Mesodermal cell (in vitro differentiated cells): Measurements from ENCODE around the gene LAP3.

Experiments
- H3K27ac ChIP-seq: 2 replicates; pipeline ENCODE4 v1.7.0; 2013; ENCODE audit warnings: mild to moderate bottlenecking, low read depth, low read length, moderate library complexity; ENCODE audit not compliant: severe bottlenecking
- H3K36me3 ChIP-seq: 2 replicates; pipeline ENCODE4 v1.7.1; 2013; ENCODE audit warnings: mild to moderate bottlenecking, low read length, moderate library complexity; ENCODE audit not compliant: control insufficient read depth, insufficient read depth
- H3K4me1 ChIP-seq: one replicate; pipeline ENCODE4 v1.7.1; 2013; ENCODE audit warnings: mild to moderate bottlenecking, low read length; ENCODE audit not compliant: insufficient read depth, control insufficient read depth, poor library complexity, severe bottlenecking
- H3K4me3 ChIP-seq: 2 replicates; pipeline ENCODE4 v1.7.0; 2013; ENCODE audit warnings: low read length, control low read depth, mild to moderate bottlenecking; ENCODE audit not compliant: insufficient read depth, poor library complexity, severe bottlenecking; ENCODE audit errors: extremely low read depth
- H3K9me3 ChIP-seq: 2 replicates; pipeline ENCODE4 v1.7.1; 2013; ENCODE audit warnings: mild to moderate bottlenecking, low read length, moderate library complexity; ENCODE audit not compliant: control insufficient read depth
- WGBS, 2 experiments: methylation state at CpG; one replicate each; pipeline ENCODE4 v1.1.5; 2013; ENCODE audit warnings: missing lambda C conversion rate in 2 of 2; ENCODE audit not compliant: insufficient coverage in 2 of 2; 5-methylcytosine and 5-hydroxymethylcytosine counted together

The LAP3 gene

GRCh38 chr4:17587094-17587822, 10.3 kb downstream of the LAP3 start:
- H3K36me3 ChIP-seq: peaks cover 79% of the 10 kb centered on the region
- no peak overlapping the region for H3K27ac ChIP-seq
- H3K4me1 ChIP-seq: no peaks in the 10 kb centered on the region
- 90 to 100% methylated on average over 4 to 7 of the region's 9 CpGs for WGBS, 2 experiments
- no peaks in the 10 kb centered on the region for H3K9me3 ChIP-seq
- H3K4me3 ChIP-seq: no peak overlapping the region

DNA sequence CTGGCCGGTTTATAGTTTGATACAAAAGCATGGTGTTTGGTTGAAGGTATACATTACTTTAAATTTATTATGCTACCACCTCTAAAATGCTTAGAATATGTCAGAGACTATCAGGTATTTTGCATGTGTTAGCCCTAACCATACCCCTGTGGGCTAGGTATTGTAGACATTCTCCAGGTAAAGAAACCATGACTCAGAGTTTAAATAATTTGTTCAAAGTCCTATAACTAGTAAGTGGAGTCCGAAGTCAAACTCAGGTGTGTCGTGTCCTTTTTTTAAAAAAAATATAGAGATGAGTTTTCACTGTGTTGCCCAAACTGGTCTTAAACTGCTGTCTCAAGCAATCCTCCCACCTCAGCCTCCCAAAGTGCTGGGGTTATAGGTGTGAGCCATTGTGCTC, 12.4 kb downstream of the LAP3 start:
- H3K36me3 ChIP-seq: peaks cover 61% of the 10 kb centered on the region
- no peaks in the 10 kb centered on the region for H3K9me3 ChIP-seq
- H3K27ac ChIP-seq: no peak overlapping the region
- WGBS, 2 experiments: 93% methylated on average over 2 of the region's 3 CpGs; no CpG with 5 or more reads in 1 of the 2 experiments
- no peaks in the 10 kb centered on the region for H3K4me1 ChIP-seq
- no peak overlapping the region for H3K4me3 ChIP-seq

DNA sequence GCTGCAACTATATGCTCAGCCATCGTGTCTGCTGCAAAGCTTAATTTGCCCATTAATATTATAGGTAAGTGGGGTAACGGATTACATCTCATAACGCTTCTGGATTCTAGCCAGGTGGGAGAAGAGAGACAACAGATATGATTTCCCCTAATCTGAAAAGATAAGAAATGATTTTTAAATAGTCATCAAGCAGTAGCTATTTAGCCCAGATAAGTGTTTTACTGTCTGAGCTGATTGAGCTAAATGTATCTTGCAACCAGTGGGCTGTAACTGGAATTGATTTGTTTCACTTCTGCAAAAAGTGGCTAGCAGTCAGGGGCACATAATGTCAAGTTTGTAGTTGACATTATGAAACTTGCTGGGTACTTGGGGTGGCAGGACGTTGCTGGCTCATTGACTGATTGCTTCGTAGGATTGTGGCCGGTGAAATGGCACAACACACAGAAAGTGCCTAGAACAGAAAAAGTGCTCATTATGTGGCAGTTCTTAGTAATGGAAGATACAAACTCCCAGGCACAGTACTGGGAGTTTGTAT, 18.5 kb downstream of the LAP3 start:
- WGBS, 2 experiments: 100% methylated on average over 2 to 3 of the region's 6 CpGs
- H3K9me3 ChIP-seq: no peaks in the 10 kb centered on the region
- peaks cover 57% of the 10 kb centered on the region for H3K36me3 ChIP-seq
- H3K4me1 ChIP-seq: no peaks in the 10 kb centered on the region
- H3K27ac ChIP-seq: no peak overlapping the region
- no peak overlapping the region for H3K4me3 ChIP-seq

- 72% methylated on average over 2 of the region's 7 CpGs; no CpG with 5 or more reads in 1 of the 2 experiments for WGBS, 2 experiments
- peaks cover 62% of the 10 kb centered on the region for H3K36me3 ChIP-seq
These were observed 20.5 kb downstream of the LAP3 start for GRCh38 chr4:17597517-17597916.

DNA sequence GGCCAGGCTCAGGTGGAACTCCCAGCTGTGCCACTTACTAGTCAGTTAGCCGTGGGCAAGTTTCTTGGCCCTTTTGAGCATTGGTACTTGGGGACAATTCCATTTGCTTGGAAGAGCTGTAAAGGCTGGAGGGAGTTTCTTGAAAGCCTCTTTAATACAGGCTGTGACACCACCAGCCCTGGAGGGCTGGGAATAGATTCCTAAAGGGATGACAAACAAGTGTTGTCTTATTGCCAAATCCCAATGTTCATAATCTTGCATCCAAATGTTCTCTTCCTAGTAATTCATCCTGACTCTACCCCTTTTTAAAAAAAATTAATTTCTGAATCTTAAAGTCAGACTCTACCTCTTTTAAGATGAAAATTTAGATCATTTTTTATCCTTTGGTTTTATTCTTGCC, 22.8 kb downstream of the LAP3 start:
- H3K4me1 ChIP-seq: no peaks in the 10 kb centered on the region
- no peaks in the 10 kb centered on the region for H3K9me3 ChIP-seq
- H3K36me3 ChIP-seq: peaks cover 58% of the 10 kb centered on the region
- H3K27ac ChIP-seq: no peak overlapping the region
- H3K4me3 ChIP-seq: no peak overlapping the region
- 60 to 100% methylated on average over 1 of the region's 1 CpG for WGBS, 2 experiments

More at GRCh38 chr4:17597517-17597916, 20.5 kb downstream of the LAP3 start:
- H3K27ac ChIP-seq: no peak overlapping the region
- no peak overlapping the region for H3K4me3 ChIP-seq
- no peaks in the 10 kb centered on the region for H3K9me3 ChIP-seq
- no peaks in the 10 kb centered on the region for H3K4me1 ChIP-seq

GRCh38 chr4:17605236-17605635, 28.2 kb downstream of the LAP3 start:
- Histone ChIP-seq H3K36me3 (peaks cover 46% of the 10 kb centered on the region), H3K4me1 (no peaks in the 10 kb centered on the region), H3K9me3 (no peaks in the 10 kb centered on the region), H3K4me3 (no peak overlapping the region), H3K27ac (no peak overlapping the region)
- WGBS, 2 experiments: 47 to 100% methylated on average over 1 to 2 of the region's 3 CpGs

DNA sequence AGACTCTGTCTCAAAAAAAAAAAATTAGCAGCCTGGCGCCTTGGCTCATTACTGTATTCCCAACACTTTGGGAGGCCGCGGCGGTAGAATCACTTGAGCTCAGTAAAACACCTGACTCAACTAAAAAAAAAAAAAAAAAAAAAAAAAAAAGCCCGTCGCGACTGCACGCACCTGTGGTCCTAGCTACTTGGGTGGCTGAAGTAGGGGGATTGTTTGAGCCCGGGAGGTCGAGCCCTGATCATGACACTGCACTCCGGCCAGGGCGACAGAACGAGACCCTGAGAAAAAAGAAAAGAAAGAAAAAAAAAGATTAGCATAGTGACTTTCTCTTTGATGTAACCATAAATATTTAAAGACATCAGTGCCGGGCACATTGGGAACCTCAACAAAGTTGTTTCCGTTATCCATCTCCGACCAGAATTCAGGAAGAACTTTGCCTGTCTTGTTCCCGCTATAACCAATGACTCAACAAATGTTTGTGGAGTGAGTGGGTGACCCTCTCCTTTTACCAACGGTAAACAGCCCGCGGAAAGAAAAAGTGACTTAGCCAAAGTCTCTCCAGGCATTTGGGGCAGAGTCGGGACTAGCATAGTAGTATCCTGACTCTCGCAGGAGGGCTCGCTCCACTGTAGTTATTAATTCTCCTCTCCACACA, 36.9 kb downstream of the LAP3 start:
- Histone ChIP-seq H3K4me3 (peak overlapping the region; percentile 87), H3K27ac (peak overlapping the region; percentile 90), H3K36me3 (peaks cover 28% of the 10 kb centered on the region), H3K4me1 (peaks cover 14% of the 10 kb centered on the region), H3K9me3 (no peaks in the 10 kb centered on the region)
- 0 to 5% methylated on average over 5 to 8 of the region's 23 CpGs for WGBS, 2 experiments

DNA sequence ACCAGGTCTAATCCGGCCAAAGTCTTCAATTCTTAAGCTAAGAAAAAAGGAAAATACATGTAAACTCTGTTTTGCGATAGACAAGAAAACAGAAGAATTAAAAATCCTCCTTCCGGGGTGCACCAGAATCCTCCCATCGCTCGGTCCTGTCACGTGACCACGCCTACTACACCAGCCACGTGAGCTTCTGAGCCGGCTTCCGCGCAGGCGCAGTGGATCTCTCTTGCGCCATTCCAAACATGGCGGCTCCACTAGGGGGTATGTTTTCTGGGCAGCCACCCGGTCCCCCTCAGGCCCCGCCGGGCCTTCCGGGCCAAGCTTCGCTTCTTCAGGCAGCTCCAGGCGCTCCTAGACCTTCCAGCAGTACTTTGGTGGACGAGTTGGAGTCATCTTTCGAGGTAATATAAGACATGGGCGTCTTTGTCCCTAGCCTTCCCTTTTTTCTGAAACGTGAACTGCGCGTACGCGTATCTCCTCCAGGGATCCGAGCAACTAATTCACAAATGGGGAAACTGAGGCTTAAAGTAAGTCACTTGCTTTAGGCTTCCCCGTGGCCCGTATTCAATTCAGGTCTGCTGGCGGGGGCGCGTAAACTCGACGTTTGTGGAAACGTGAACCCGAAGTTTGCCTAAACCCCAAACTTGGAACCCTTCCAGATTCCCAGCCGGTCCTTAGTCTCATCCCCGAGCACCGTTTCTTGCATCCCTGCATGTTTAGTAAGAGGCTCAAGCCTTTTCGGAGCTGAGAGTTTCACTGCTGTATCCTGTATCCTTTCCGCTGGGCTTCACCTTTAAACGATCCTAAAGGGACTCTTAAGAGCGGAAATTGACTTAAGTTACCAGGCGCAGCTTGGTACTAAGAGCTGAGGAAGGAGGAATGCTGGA, 37.7 kb downstream of the LAP3 start, which contains the start of gene MED28:
TSS of gene MED28 (plus strand) at position 226 of the 884 bp plus-strand sequence. CDS start at position 240, 14 bp downstream.
- H3K4me3 ChIP-seq: peak within 1 kb of the TSS; percentile 87
- WGBS, 2 experiments: 1% methylated on average over 38 to 44 of the region's 46 CpGs
- peak within 1 kb of the TSS; percentile 90 for H3K27ac ChIP-seq
- peaks cover 35% of the 10 kb centered on the region for H3K36me3 ChIP-seq
- H3K9me3 ChIP-seq: no peaks in the 10 kb centered on the region
- H3K4me1 ChIP-seq: peaks cover 14% of the 10 kb centered on the region

DNA sequence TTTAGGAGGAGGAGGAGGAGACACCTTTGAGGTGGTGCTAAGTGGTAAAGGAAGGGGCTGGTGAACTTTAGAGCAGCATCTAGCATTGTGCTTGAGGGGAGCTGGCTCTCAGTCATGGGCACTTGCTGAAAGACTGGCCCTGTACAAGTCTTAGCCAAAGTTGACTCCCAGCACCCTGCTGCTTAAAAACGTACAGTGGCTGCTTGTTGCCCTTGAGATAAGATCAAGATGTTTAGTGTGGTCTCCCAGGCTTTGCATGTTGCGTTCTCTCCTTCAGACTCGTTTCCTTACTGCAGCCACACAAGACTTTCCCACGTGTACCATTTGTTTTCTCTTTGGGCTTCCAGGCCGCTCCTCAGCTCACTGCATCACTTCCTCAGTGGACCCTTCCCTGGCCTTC, 39.3 kb downstream of the LAP3 start:
- Histone ChIP-seq H3K36me3 (peaks cover 50% of the 10 kb centered on the region), H3K4me3 (no peak overlapping the region)
- 85 to 95% methylated on average over 5 of the region's 5 CpGs for WGBS, 2 experiments

GRCh38 chr4:17618926-17619325, 41.9 kb downstream of the LAP3 start:
- WGBS, 2 experiments: 0 to 63% methylated on average over 1 of the region's 1 CpG
- Histone ChIP-seq H3K27ac (no peak overlapping the region), H3K36me3 (peaks cover 76% of the 10 kb centered on the region), H3K4me1 (peaks cover 11% of the 10 kb centered on the region), H3K9me3 (no peaks in the 10 kb centered on the region), H3K4me3 (no peak overlapping the region)

More for the DNA sequence above, 39.3 kb downstream of the LAP3 start:
- H3K4me1 ChIP-seq: peaks cover 14% of the 10 kb centered on the region
- no peak overlapping the region for H3K27ac ChIP-seq
- H3K9me3 ChIP-seq: no peaks in the 10 kb centered on the region
